ENCODE results near the gene RABGAP1L. TPM values are rescaled to one million over a fixed set of nuclear protein-coding genes. Genes with fewer than 3 reads are reported as not detected.

Gene RABGAP1L
- total and polyA plus RNA-seq, 10 of the 15 experiments (the other 5 are each of a cell fraction or from before 2014, with no cell fraction given): 5.8 to 194 (median 113) TPM

GRCh38 chr1:174134003-174134659 is 25.2 kb upstream of the RABGAP1L start:
- no peak for FAIRE-seq
- no TSS peak for BruUV-seq (replicated peaks)
- intact Hi-C loops (cut with micrococcal nuclease; ENCODE audit: unreplicated experiment): no loop called here
- TF ChIP-seq ESRRA (IDR thresholded peaks at IDR 0.05; ENCODE audit: low read length) (no peak), CHD1 (IDR thresholded peaks at IDR 0.05; ENCODE audit: low read depth, low read length) (no peak), POLR2AphosphoS5 (IDR thresholded peaks at IDR 0.05; ENCODE audit: low read length) (no peak), IRF5 (IDR thresholded peaks at IDR 0.05; ENCODE audit: borderline replicate concordance) (no peak), IKZF2 (IDR thresholded peaks at IDR 0.05) (no peak), ETV6 (conservative IDR thresholded peaks at IDR 0.05 in 1 of 2, IDR thresholded peaks at IDR 0.05 in 1 of 2; ENCODE audit: borderline replicate concordance in 1 of 2, low read depth in 1 of 2) (peak in 1 of 2 experiments; percentile 47; a peak in 1 of 4 replicates), SREBF2 (IDR thresholded peaks at IDR 0.05; ENCODE audit: low read length) (no peak), CTCF (IDR thresholded peaks at IDR 0.05 in 2 of 3, conservative IDR thresholded peaks at IDR 0.05 in 1 of 3; ENCODE audit: control insufficient read depth in 2 of 3, extremely low read depth in 1 of 3, insufficient read depth in 1 of 3, low read depth in 3 of 3, low read length in 3 of 3) (no peak), ZBTB33 (IDR thresholded peaks at IDR 0.05) (no peak), BCLAF1 (IDR thresholded peaks at IDR 0.05) (no peak), RUNX3 (IDR thresholded peaks at IDR 0.05; ENCODE audit: low read length) (peak; percentile 47)

More at GRCh38 chr1:174134003-174134659, 25.2 kb upstream of the RABGAP1L start:
- DNase-seq (ENCODE audit: low read depth, low spot score) (no peak), ATAC-seq (peak; percentile 58)
- Histone ChIP-seq H3K27ac (ENCODE audit: control insufficient read depth, insufficient read depth) (no peak overlapping the region), H3K79me2 (ENCODE audit: control insufficient read depth, insufficient read depth, low read length) (no peaks in the 10 kb centered on the region), H3K27me3 (replicated peaks in 1 of 2; ENCODE audit: control insufficient read depth in 2 of 2, insufficient read depth in 2 of 2, low read length in 1 of 2) (no peaks in the 10 kb centered on the region), H3K9me3 (replicated peaks; ENCODE audit: control insufficient read depth, insufficient read depth, low read length) (no peaks in the 10 kb centered on the region), H3K4me2 (ENCODE audit: control insufficient read depth, insufficient read depth) (no peak overlapping the region), H2AFZ (ENCODE audit: control insufficient read depth, low read depth, low read length) (no peak overlapping the region; the same call in 1 of the 2 replicates), H3K36me3 (ENCODE audit: control insufficient read depth in 2 of 2, insufficient read depth in 2 of 2, low read length in 1 of 2) (no peaks in the 10 kb centered on the region), H3K4me3 (no peak overlapping the region), H4K20me1 (ENCODE audit: control insufficient read depth, insufficient read depth) (no peaks in the 10 kb centered on the region), H3K4me1 (ENCODE audit: control insufficient read depth, insufficient read depth, low read length) (peaks cover 6% of the 10 kb centered on the region), H3K9ac (ENCODE audit: control insufficient read depth, insufficient read depth, low read length) (no peak overlapping the region)
- RAD21 ChIA-PET (ENCODE audit: unreplicated experiment): no interaction called here
- SMC1A ChIA-PET (ENCODE audit: uncharacterized antibody, unreplicated experiment): no interaction called here
- in situ Hi-C loops (cut with MboI): no loop called here
- POLR2A ChIA-PET: no interaction called here
- 14% methylated on average over 3 of the region's 3 CpGs for WGBS (ENCODE audit: insufficient coverage, insufficient replicate concordance, low lambda C conversion rate, missing lambda C conversion rate)
- CTCF ChIA-PET: no interaction called here

Measured in GM12878 (cell line).